H1 (cell line): ENCODE data around the gene CAPS. TPM values are rescaled to one million over a fixed set of nuclear protein-coding genes. Genes with fewer than 3 reads are reported as not detected.

Experiments used
- CTCF ChIA-PET: fragments of 300-600 bp; sonication (Branson Sonifier 250); formaldehyde crosslinking; loops from one replicate; lab custom pipeline; 2021; ENCODE audit not compliant: partially characterized antibody; lab: Charles Lee
- POLR2A ChIA-PET: fragments of 300-600 bp; sonication (Branson Sonifier 250); formaldehyde crosslinking; loops from one replicate; lab custom pipeline; 2021; ENCODE audit warnings: inconsistent platforms; ENCODE audit not compliant: partially characterized antibody; lab: Charles Lee
- DNase-seq, 2 experiments: peaks; one replicate each; pipeline versions ENCODE4 v3.0.0 to v3.0.0-alpha.2; 2010 to 2022; ENCODE audit warnings: low spot score in 2 of 2, low read depth in 1 of 2, mixed read lengths in 1 of 2
- FAIRE-seq: peaks from 2 replicates; lab custom pipeline; 2011; peaks lifted over from hg19 to GRCh38; lab: Jason Lieb, UNC
- H2AFZ ChIP-seq: 2 replicates; pipeline ENCODE4 v1.8.1; 2012; ENCODE audit warnings: low read length, inconsistent platforms
- H2AK5ac ChIP-seq: 2 replicates; pipeline ENCODE4 v1.6.1; 2013; ENCODE audit warnings: low read depth, low read length
- H2BK120ac ChIP-seq: replicated peaks from 2 replicates; pipeline ENCODE3; 2013; ENCODE audit warnings: low read depth, low read length, inconsistent platforms
- H2BK12ac ChIP-seq: 2 replicates; pipeline ENCODE4 v1.6.1; 2013; ENCODE audit warnings: low read depth, low read length
- H2BK15ac ChIP-seq: 2 replicates; pipeline ENCODE4 v1.6.1; 2013; ENCODE audit warnings: low read length
- H2BK20ac ChIP-seq: 2 replicates; pipeline ENCODE4 v1.6.1; 2013; ENCODE audit warnings: low read length
- H2BK5ac ChIP-seq: 2 replicates; pipeline ENCODE4 v1.6.1; 2013; ENCODE audit warnings: low read depth, low read length
- H3K14ac ChIP-seq: 2 replicates; pipeline ENCODE4 v1.6.1; 2013; ENCODE audit warnings: inconsistent platforms; ENCODE audit not compliant: insufficient read length
- H3K18ac ChIP-seq: 2 replicates; pipeline ENCODE4 v1.6.1; 2013; ENCODE audit warnings: low read length; ENCODE audit errors: extremely low read depth
- H3K23ac ChIP-seq: 2 replicates; pipeline ENCODE4 v1.6.1; 2013; ENCODE audit warnings: inconsistent platforms; ENCODE audit not compliant: insufficient read length
- H3K23me2 ChIP-seq: 2 replicates; pipeline ENCODE4 v1.6.1; 2013; ENCODE audit warnings: low read depth, low read length
- H3K27ac ChIP-seq: 2 replicates; pipeline ENCODE4 v1.6.1; 2011; ENCODE audit warnings: low read depth, low read length, inconsistent platforms
- H3K27me3 ChIP-seq, 4 experiments: replicated peaks in 1 of 4; 1 replicate in 1 of 4; 2 replicates in 3 of 4; pipeline versions ENCODE4 v1.6.1 to v1.8.1; 2011 to 2013; ENCODE audit warnings: low read length in 3 of 4, mild to moderate bottlenecking in 3 of 4, inconsistent platforms in 2 of 4, mixed read lengths in 2 of 4, moderate library complexity in 1 of 4; ENCODE audit not compliant: control insufficient read depth in 3 of 4, insufficient read depth in 3 of 4; ENCODE audit errors: extremely low read depth in 1 of 4
- H3K36me3 ChIP-seq, 4 experiments: 2 replicates each; pipeline versions ENCODE4 v1.6.1 to v1.8.1; 2011 to 2013; ENCODE audit warnings: mild to moderate bottlenecking in 4 of 4, low read length in 3 of 4, moderate library complexity in 2 of 4, control low read depth in 1 of 4, inconsistent platforms in 1 of 4; ENCODE audit not compliant: insufficient read depth in 4 of 4, control insufficient read depth in 2 of 4
- H3K4ac ChIP-seq: replicated peaks from 2 replicates; pipeline ENCODE3; 2013; ENCODE audit warnings: low read length, low read depth, mixed read lengths, inconsistent platforms; ENCODE audit not compliant: insufficient read length
- H3K4me1 ChIP-seq, 4 experiments: replicated peaks in 1 of 4; 1 replicate in 1 of 4; 2 replicates in 3 of 4; pipeline versions ENCODE4 v1.6.1 to v1.8.1; 2011 to 2013; ENCODE audit warnings: low read length in 3 of 4, inconsistent platforms in 2 of 4, mixed read lengths in 1 of 4; ENCODE audit not compliant: insufficient read depth in 4 of 4, control insufficient read depth in 3 of 4
- H3K4me2 ChIP-seq, 2 experiments: 2 replicates each; pipeline versions ENCODE4 v1.6.1 to v1.8.1; 2011 to 2013; ENCODE audit warnings: low read depth in 2 of 2, low read length in 2 of 2, control low read depth in 1 of 2, inconsistent platforms in 1 of 2, mild to moderate bottlenecking in 1 of 2; ENCODE audit not compliant: insufficient read depth in 1 of 2
- H3K4me3 ChIP-seq, 4 experiments: fragments of 200-600, 300-600 bp in 1 of 4; sonication (generic), shearing (Covaris generic), sonication (Bioruptor Twin) in 1 of 4; 2 replicates each; pipeline versions ENCODE4 v1.5.1 to v1.8.1; 2011 to 2016; ENCODE audit warnings: low read length in 4 of 4, low read depth in 3 of 4, control low read depth in 2 of 4, inconsistent platforms in 2 of 4, mild to moderate bottlenecking in 2 of 4, mixed read lengths in 1 of 4, moderate library complexity in 1 of 4; ENCODE audit not compliant: insufficient read depth in 2 of 4; ENCODE audit errors: extremely low read depth in 1 of 4
- H3K56ac ChIP-seq: replicated peaks from 2 replicates; pipeline ENCODE3; 2013; ENCODE audit warnings: low read depth, mild to moderate bottlenecking, mixed read lengths, low read length, inconsistent platforms; ENCODE audit not compliant: insufficient read length
- H3K79me1 ChIP-seq: 2 replicates; pipeline ENCODE4 v1.6.1; 2013; ENCODE audit warnings: low read depth, low read length, control low read depth
- H3K79me2 ChIP-seq, 2 experiments: 2 replicates each; pipeline versions ENCODE4 v1.6.1 to v1.8.1; 2012 to 2013; ENCODE audit warnings: low read length in 2 of 2, mild to moderate bottlenecking in 2 of 2, inconsistent platforms in 1 of 2; ENCODE audit not compliant: insufficient read depth in 2 of 2, control insufficient read depth in 1 of 2
- H3K9ac ChIP-seq, 4 experiments: replicated peaks in 1 of 4; 1 replicate in 1 of 4; 2 replicates in 3 of 4; pipeline versions ENCODE4 v1.6.1 to v1.8.1; 2011 to 2013; ENCODE audit warnings: low read depth in 3 of 4, low read length in 3 of 4, control low read depth in 2 of 4, mild to moderate bottlenecking in 2 of 4, moderate library complexity in 2 of 4, inconsistent platforms in 1 of 4; ENCODE audit errors: extremely low read depth in 1 of 4
- H3K9me3 ChIP-seq, 2 experiments: 2 replicates each; pipeline versions ENCODE4 v1.6.1 to v1.8.1; 2012 to 2013; ENCODE audit warnings: mild to moderate bottlenecking in 2 of 2, moderate library complexity in 2 of 2, control low read depth in 1 of 2, inconsistent platforms in 1 of 2, low read depth in 1 of 2, low read length in 1 of 2, mixed read lengths in 1 of 2; ENCODE audit not compliant: insufficient read depth in 2 of 2
- H4K20me1 ChIP-seq, 2 experiments: replicated peaks in 1 of 2; 2 replicates each; pipeline versions ENCODE3 to v1.8.1; 2011 to 2013; ENCODE audit warnings: inconsistent platforms in 2 of 2, low read length in 2 of 2, mild to moderate bottlenecking in 1 of 2; ENCODE audit not compliant: insufficient read depth in 2 of 2, control insufficient read depth in 1 of 2
- H4K5ac ChIP-seq: 2 replicates; pipeline ENCODE4 v1.6.1; 2013; ENCODE audit warnings: low read length, low read depth, mixed read lengths, inconsistent platforms; ENCODE audit not compliant: insufficient read length
- H4K8ac ChIP-seq: 2 replicates; pipeline ENCODE4 v1.8.0; 2013; ENCODE audit warnings: mild to moderate bottlenecking, moderate library complexity, low read length, inconsistent platforms; ENCODE audit not compliant: insufficient read depth; ENCODE audit errors: extremely low read depth
- H4K91ac ChIP-seq: replicated peaks from 2 replicates; pipeline ENCODE3; 2013; ENCODE audit warnings: low read length, mixed read lengths, inconsistent platforms; ENCODE audit not compliant: insufficient read length
- ATF2 ChIP-seq: IDR thresholded peaks from 2 replicates; pipeline ENCODE4 v1.6.1; 2012; ENCODE audit warnings: low read length, inconsistent platforms
- BACH1 ChIP-seq: IDR thresholded peaks from 2 replicates; pipeline ENCODE4 v1.6.1; 2012; ENCODE audit warnings: low read length, improper control_type of control experiment
- GABPA ChIP-seq: IDR thresholded peaks from 2 replicates; pipeline ENCODE4 v1.6.1; 2011; ENCODE audit warnings: mild to moderate bottlenecking, low read length, moderate library complexity, borderline replicate concordance; ENCODE audit not compliant: insufficient read depth
- KDM1A ChIP-seq: fragments of 200-600, 300-600 bp; sonication (generic); IDR thresholded peaks from 2 replicates; pipeline ENCODE4 v1.7.1; 2016; ENCODE audit warnings: mild to moderate bottlenecking, low read length, borderline replicate concordance
- KDM4A ChIP-seq: IDR thresholded peaks from one replicate; pipeline ENCODE4 v1.7.1; 2012; ENCODE audit warnings: low read depth, mild to moderate bottlenecking, moderate library complexity, low read length, inconsistent platforms; ENCODE audit not compliant: severe bottlenecking
- MAFK ChIP-seq: IDR thresholded peaks from 2 replicates; pipeline ENCODE4 v1.6.1; 2012; ENCODE audit warnings: low read depth, mild to moderate bottlenecking, improper control_type of control experiment, low read length
- POLR2AphosphoS5 ChIP-seq: IDR thresholded peaks from 2 replicates; pipeline ENCODE4 v1.6.1; 2011; ENCODE audit warnings: low read depth, low read length
- RXRA ChIP-seq: IDR thresholded peaks from 2 replicates; pipeline ENCODE4 v1.6.1; 2011; ENCODE audit warnings: low read depth, mild to moderate bottlenecking, low read length, moderate library complexity; ENCODE audit not compliant: insufficient read depth
- SAP30 ChIP-seq: fragments of 300-600 bp; sonication (generic); IDR thresholded peaks from 2 replicates; pipeline ENCODE4 v1.7.1; 2012; ENCODE audit warnings: low read length, moderate library complexity, mild to moderate bottlenecking, inconsistent platforms; ENCODE audit not compliant: insufficient read depth, insufficient replicate concordance
- SP2 ChIP-seq: IDR thresholded peaks from 2 replicates; pipeline ENCODE4 v1.6.1; 2012; ENCODE audit warnings: mild to moderate bottlenecking, low read length, inconsistent platforms
- WGBS, 2 experiments: shearing (Covaris generic) in 1 of 2; methylation state at CpG; one replicate each; pipeline versions ENCODE4 v1.1.6 to v1.1.7; 2013 to 2015; ENCODE audit warnings: low lambda C conversion rate in 2 of 2, mixed read lengths in 2 of 2, inconsistent platforms in 1 of 2, low coverage in 1 of 2, missing lambda C conversion rate in 1 of 2; ENCODE audit not compliant: insufficient replicate concordance in 2 of 2, insufficient coverage in 1 of 2, insufficient read length in 1 of 2; ENCODE audit errors: extremely low coverage in 1 of 2, missing lambda C conversion rate in 1 of 2; 5-methylcytosine and 5-hydroxymethylcytosine counted together
- polyA plus RNA-seq, 7 experiments: library from polyadenylated mRNA; depleted of rRNA in 3 of 7; stranded (reverse) in 5 of 7; unstranded in 2 of 7; fragments of >200 nt in 5 of 7; fragments of 200-250 nt in 2 of 7; gene quantifications; 1 replicate in 5 of 7; 2 replicates in 1 of 7; 4 replicates in 1 of 7; pipeline versions ENCODE4 v1.2.1 to v1.2.3, GENCODE V29; 2011 to 2013; ENCODE audit warnings: missing spikeins in 2 of 7, mixed read lengths in 2 of 7
- total RNA-seq: library from RNA; stranded (reverse); fragmentation: NEBNext Ultra II Directional; extraction: Animal tissue kit (Norgen Biotek cat#: 25700); gene quantifications from 2 replicates; pipeline ENCODE4 v1.2.1, GENCODE V29; 2021

CAPS gene
- total and polyA plus RNA-seq, 2 of the 8 experiments (the other 6 are each of a cell fraction or from before 2014, with no cell fraction given) = 2.1 to 2.4 TPM

DNA sequence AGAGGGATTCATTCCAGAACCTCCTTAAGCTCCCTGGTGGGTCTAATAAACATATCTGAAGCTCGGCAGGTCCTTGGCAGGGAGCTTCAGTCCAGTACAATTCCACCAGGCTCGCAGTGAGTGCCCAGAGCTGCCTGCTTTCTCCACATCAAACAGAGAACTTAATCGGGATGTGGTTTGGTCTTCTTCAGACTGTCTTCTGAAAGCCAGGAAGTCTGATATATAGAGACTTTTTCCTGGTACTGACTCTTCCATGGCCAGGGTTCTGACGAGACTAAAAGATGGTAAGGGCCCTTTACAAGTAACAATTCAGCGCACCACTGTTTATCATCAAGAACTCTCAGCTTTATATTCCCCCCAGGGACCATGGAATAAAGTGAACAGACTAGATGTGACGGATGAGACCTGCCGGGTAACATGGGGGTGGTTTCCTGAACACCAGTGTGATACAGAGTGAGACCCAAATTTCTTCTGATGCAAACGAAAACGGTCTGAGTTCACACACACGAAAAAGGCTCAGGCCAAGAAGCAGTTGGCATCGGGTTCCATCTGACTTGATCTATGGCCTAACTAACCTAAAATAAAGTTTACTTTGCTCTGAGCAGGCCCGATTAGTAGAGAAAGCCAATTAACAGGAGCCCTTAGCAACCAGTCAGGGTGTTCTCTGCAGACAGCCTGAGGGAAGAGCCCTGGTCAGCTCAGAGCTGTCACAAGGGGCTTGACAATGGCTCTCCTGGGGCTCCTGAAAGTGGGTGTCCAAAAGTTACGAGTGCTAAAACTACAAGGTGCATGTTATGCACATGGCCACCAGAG, 34.9 kb downstream of the CAPS start:
- Histone ChIP-seq H2BK20ac (no peak overlapping the region), H3K9me3 (no peaks in the 10 kb centered on the region), H3K56ac (no peak overlapping the region), H2BK5ac (no peak overlapping the region), H2AFZ (no peak overlapping the region), H2BK120ac (no peak overlapping the region), H3K79me1 (peaks cover 29% of the 10 kb centered on the region), H3K79me2 (peaks cover 0 to 88% of the 10 kb centered on the region in 2 experiments; a peak in 3 of 4 replicates), H3K18ac (no peak overlapping the region), H4K5ac (no peak overlapping the region), H2BK12ac (no peak overlapping the region), H3K23ac (no peak overlapping the region), H2BK15ac (no peak overlapping the region), H3K27me3 (no peaks in the 10 kb centered on the region), H3K4me1 (peaks cover 26 to 46% (median 33%) of the 10 kb centered on the region in 4 experiments), H3K27ac (no peak overlapping the region), H4K91ac (no peak overlapping the region), H4K20me1 (peaks cover 42 to 48% of the 10 kb centered on the region in 2 experiments), H3K9ac (no peak overlapping the region; a peak in 1 of 7 replicates), H3K23me2 (no peaks in the 10 kb centered on the region), H4K8ac (no peak overlapping the region; the same call in 1 of the 2 replicates), H3K14ac (no peak overlapping the region), H3K4me2 (peak overlapping the region in 1 of 2 experiments; percentile 4; a peak in 3 of 4 replicates), H3K4me3 (no peak overlapping the region; a peak in 1 of 8 replicates), H3K4ac (no peak overlapping the region), H2AK5ac (no peak overlapping the region), H3K36me3 (peaks cover 0 to 3% (median 0%) of the 10 kb centered on the region in 4 experiments; a peak in 2 of 8 replicates)
- ChIA-PET CTCF (interaction anchor here (0.5 to 6.0 kb wide), 12 partner anchors 8 to 283 kb away, joined by 3 to 48 read pairs (median 4); no protein-coding TSS in a partner anchor), POLR2A (interaction anchor here (0.9 to 1.4 kb wide), 2 partner anchors 23 to 73 kb away, joined by 3 read pairs; no protein-coding TSS in a partner anchor)
- DNase-seq (no peak), FAIRE-seq (no peak)
- 83% methylated on average over 13 of the region's 13 CpGs; no CpG with 5 or more reads in 1 of the 2 experiments for WGBS, 2 experiments
- no peak for TF ChIP-seq SP2
- no peak for TF ChIP-seq SAP30
- TF ChIP-seq RXRA = no peak
- TF ChIP-seq MAFK = no peak
- TF ChIP-seq POLR2AphosphoS5 = no peak
- TF ChIP-seq KDM1A = no peak
- no peak for TF ChIP-seq GABPA
- no peak for TF ChIP-seq KDM4A
- TF ChIP-seq BACH1 = no peak
- TF ChIP-seq ATF2 = no peak
